GM20000 (cell line): ENCODE measurements around the gene TBC1D16.
"Not testable (repeated sequence)": the region's sequence is repeated elsewhere in the genome, so short reads cannot be mapped to it uniquely, and the experiment has no call there.

Source experiments
- DNase-seq: peaks from one replicate; pipeline ENCODE4 v3.0.0; 2012; ENCODE audit warnings: low spot score
- CTCF ChIP-seq: IDR thresholded peaks from 2 replicates; pipeline ENCODE4 v1.5.1; 2012; ENCODE audit warnings: mild to moderate bottlenecking, control low read depth; ENCODE audit errors: extremely low read depth, missing control alignments

The TBC1D16 gene

DNA sequence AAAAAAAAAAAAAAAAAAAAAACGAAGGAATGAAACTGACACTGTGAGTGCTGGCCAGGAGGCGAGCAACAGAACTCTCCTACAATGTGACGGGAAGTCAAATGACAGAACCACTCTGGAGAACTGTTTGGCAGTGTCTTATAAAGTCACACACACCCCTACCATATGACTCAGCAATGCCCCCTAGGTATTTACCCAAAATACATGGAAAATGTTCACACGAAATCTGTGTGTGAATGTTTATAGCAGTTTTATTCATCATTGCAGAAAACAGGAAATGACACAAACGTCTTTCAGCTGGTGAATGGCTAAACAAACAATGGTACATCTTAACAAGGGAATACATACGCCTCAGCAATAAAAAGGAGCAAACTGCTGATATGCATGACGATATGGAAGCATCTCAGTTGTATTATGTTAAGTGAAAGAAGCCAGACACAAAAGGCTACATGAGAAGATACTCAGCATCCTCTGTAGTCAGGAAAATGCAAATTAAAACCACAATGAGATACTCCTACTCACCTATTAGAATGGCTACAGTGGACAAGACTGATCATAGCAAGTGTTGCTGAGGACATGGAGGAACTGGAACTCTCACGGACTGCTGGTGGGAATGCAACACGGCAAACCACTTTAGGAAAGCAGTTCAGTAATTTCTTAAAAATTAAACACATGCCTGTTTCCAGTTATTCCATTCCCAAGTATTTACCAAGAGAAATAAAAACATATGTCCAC, 74.7 kb downstream of the TBC1D16 start:
- TF ChIP-seq CTCF, result no peak
- no peak for DNase-seq

DNA sequence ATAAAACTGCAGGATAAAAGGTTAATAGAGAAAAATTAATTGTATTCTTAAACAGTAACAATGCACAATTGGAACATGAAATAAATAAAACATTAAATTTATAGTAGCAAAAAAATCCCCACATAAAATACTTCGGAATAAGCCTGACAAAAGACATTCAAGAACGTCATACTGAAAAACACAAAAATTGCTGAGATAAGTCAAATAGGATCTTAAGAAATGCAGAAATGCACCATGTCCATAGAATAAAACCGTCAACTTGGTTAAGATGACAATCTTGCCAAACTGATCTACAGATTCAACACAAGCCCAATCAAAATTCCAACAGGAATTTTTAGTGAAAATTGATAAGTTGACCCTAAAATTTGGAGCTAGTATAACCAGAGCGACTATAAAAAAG, 76.6 kb downstream of the TBC1D16 start:
- TF ChIP-seq CTCF, result no peak
- DNase-seq, result no peak

DNA sequence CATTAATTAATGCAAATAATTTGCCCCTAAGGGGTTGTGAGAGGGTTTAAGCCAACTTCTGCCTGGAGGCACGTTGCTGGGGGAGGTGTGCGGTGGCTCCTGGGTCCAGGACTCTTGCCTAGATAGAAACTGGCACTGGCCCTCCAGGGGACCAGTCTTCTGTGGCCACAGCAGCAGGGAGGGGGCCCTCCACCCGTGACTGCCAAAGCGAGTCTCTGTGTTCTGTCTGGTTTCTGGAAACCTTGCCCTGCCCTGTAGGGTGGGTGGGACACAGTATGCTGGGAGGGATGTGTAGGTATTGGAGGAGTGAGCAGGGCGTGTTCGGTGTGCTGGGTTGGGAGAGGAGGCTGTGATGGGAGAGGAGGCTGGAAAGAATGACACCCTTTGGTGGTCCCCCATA, 78.8 kb downstream of the TBC1D16 start:
- TF ChIP-seq CTCF, result no peak
- DNase-seq, result no peak

DNA sequence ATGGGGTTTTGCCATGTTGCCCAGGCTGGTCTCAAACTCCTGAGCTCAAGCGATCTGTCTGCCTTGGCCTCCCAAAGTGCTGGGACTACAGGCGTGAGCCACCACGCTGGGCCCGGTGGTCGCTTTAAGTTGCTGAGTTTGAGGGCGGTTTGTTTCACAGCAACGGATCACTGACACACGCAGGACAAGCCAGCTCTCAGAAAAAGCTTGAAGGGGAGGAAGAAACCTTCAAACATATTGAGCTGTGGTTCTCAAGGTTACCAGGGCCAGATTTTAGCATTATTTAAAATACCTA, 79.3 kb downstream of the TBC1D16 start:
- DNase-seq, result not testable (repeated sequence)

DNA sequence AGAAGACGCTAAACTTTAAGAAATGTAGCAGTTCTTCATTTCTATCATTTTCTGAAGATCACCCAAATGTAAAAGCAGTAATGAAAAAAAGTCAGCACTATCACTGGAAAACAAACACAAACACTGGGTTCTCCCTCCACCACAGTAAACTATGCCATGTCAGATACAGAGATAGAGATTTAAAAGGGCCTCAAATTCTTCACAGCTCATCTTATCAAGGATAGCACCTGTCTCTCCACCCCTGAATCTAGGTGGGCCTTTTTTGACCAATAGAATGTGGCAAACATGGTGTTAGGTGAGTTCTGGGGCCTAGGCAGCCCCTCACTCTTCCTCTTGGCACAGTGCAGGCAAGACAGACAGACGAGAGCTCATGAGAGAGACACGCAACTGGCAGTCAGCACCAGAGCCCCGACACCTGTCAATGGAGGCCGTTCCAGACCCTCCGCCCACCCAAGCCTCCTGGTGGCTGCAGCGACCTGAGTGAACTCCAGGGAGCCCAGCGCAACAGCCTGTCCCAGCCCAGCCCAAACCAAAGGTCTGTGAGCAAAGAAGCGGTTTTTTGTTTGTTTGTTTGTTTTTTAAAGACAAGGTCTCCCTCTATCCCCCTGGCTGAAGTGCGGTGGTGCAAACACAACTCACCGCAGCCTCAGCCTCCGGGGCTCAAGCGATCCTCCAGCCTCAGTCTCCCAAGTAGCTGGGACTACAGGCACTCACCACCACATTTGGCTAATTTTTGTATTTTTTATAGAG, 79.8 kb downstream of the TBC1D16 start:
- DNase-seq, result no peak
- TF ChIP-seq CTCF, result no peak

GRCh38 chr17:79955167-79955549, 80.5 kb downstream of the TBC1D16 start:
- TF ChIP-seq CTCF, result no peak
- DNase-seq, result no peak

- DNase-seq, result no peak
- no peak for TF ChIP-seq CTCF
Observed at GRCh38 chr17:79954281-79955166, 81.1 kb downstream of the TBC1D16 start.
